Tongue (tissue), 2 donors: ENCODE results near the gene CD34. TPM values are rescaled to one million over a fixed set of nuclear protein-coding genes. Genes with fewer than 3 reads are reported as not detected.
A peak's percentile ranks its signal among the peaks of the same experiment; 100 is the strongest.

Source experiments
- DNase-seq: peaks from one replicate; pipeline ENCODE4 v3.0.0-alpha.2; 2015
- total RNA-seq: library from RNA; depleted of rRNA; stranded (reverse); fragments of >200 nt; gene quantifications from one replicate; pipeline ENCODE4 v1.2.3, GENCODE V29; 2014

The CD34 gene
- total RNA-seq, 1 donor from 2014 or later = 57.5 TPM

GRCh38 chr1:207873055-207873890 lies 37.7 kb downstream of the CD34 start:
- no peak for DNase-seq

GRCh38 chr1:207872621-207873020 lies 38.3 kb downstream of the CD34 start:
- no peak for DNase-seq

GRCh38 chr1:207871117-207871649 lies 39.7 kb downstream of the CD34 start:
- DNase-seq = no peak

- DNase-seq = no peak
These were observed 40.5 kb downstream of the CD34 start for GRCh38 chr1:207870306-207871031.

GRCh38 chr1:207869859-207870258 lies 41.1 kb downstream of the CD34 start:
- DNase-seq = no peak

GRCh38 chr1:207868774-207869721 lies 41.9 kb downstream of the CD34 start:
- peak; percentile 88 for DNase-seq

GRCh38 chr1:207868251-207868773 lies 42.6 kb downstream of the CD34 start:
- no peak for DNase-seq

- DNase-seq = peak; percentile 31
These were observed 43.5 kb downstream of the CD34 start for GRCh38 chr1:207867136-207868109.

GRCh38 chr1:207866471-207867135 lies 44.3 kb downstream of the CD34 start:
- DNase-seq = peak; percentile 29

- no peak for DNase-seq
These were observed 46.9 kb downstream of the CD34 start for GRCh38 chr1:207863893-207864535.

GRCh38 chr1:207862241-207862787 lies 48.6 kb downstream of the CD34 start:
- DNase-seq = no peak

- DNase-seq = no peak
These were observed 49.3 kb downstream of the CD34 start for GRCh38 chr1:207861442-207862177.

- DNase-seq = no peak
These were observed 50.4 kb downstream of the CD34 start for GRCh38 chr1:207860531-207860930.

- DNase-seq = no peak
These were observed 52.1 kb downstream of the CD34 start for GRCh38 chr1:207858806-207859205.

- DNase-seq = no peak
These were observed 52.6 kb downstream of the CD34 start for GRCh38 chr1:207858281-207858680.

- DNase-seq = no peak
These were observed 53.5 kb downstream of the CD34 start for GRCh38 chr1:207857447-207857846.

- no peak for DNase-seq
These were observed 54.5 kb downstream of the CD34 start for GRCh38 chr1:207856276-207857023.

- DNase-seq = no peak
These were observed 56.9 kb downstream of the CD34 start for GRCh38 chr1:207854001-207854400.
